SK-N-SH (cell line): ENCODE results near the gene TXLNA. TPM values are rescaled to one million over a fixed set of nuclear protein-coding genes. Genes with fewer than 3 reads are reported as not detected.

Source experiments
- CTCF ChIA-PET: fragments of 300-600, 350-600 bp; formaldehyde crosslinking; extraction: SDS; loops from one replicate; lab custom pipeline; 2021; lab: Yijun Ruan, JAX
- POLR2A ChIA-PET: fragments of 350-600 bp; sonication (Branson Sonifier 250); formaldehyde crosslinking; extraction: SDS; loops from one replicate; lab custom pipeline; 2020; ENCODE audit warnings: antibody characterized with exemption, inconsistent platforms; lab: Yijun Ruan, JAX
- DNase-seq: peaks from one replicate; pipeline ENCODE4 v3.0.0; 2012
- H2AFZ ChIP-seq: fragments of 200-600 bp; sonication (generic); 2 replicates; pipeline ENCODE4 v1.8.1; 2016; ENCODE audit warnings: antibody characterized with exemption, mild to moderate bottlenecking, low read depth
- H3F3A ChIP-seq: fragments of 200-600 bp; sonication (generic); replicated peaks from 2 replicates; pipeline ENCODE3; 2016; ENCODE audit warnings: antibody characterized with exemption, mild to moderate bottlenecking; ENCODE audit not compliant: insufficient read depth
- H3K27ac ChIP-seq, 2 experiments: fragments of 200-500 bp in 1 of 2; fragments of 200-600 bp in 1 of 2; sonication (Bioruptor generic) in 1 of 2; sonication (generic), shearing (Covaris generic) in 1 of 2; 2 replicates each; pipeline versions ENCODE4 v1.5.1 to v1.6.1; 2014 to 2016; ENCODE audit warnings: low read depth in 2 of 2, inconsistent platforms in 1 of 2, low read length in 1 of 2, mild to moderate bottlenecking in 1 of 2, mixed read lengths in 1 of 2
- H3K27me3 ChIP-seq: fragments of 200-600 bp; sonication (generic), shearing (Covaris generic); 2 replicates; pipeline ENCODE4 v1.6.1; 2016; ENCODE audit warnings: mixed run types; ENCODE audit not compliant: insufficient read depth
- H3K36me3 ChIP-seq, 2 experiments: fragments of 200-500 bp in 1 of 2; fragments of 200-600 bp in 1 of 2; sonication (Bioruptor generic) in 1 of 2; sonication (generic) in 1 of 2; replicated peaks in 1 of 2; 2 replicates each; pipeline versions ENCODE3 to v1.5.1; 2014 to 2016; ENCODE audit warnings: low read length in 1 of 2, mild to moderate bottlenecking in 1 of 2; ENCODE audit not compliant: insufficient read depth in 2 of 2, control insufficient read depth in 1 of 2
- H3K4me1 ChIP-seq, 2 experiments: fragments of 200-500 bp in 1 of 2; fragments of 200-600 bp in 1 of 2; sonication (Bioruptor generic) in 1 of 2; sonication (generic), shearing (Covaris generic) in 1 of 2; 2 replicates each; pipeline versions ENCODE4 v1.5.1 to v1.6.1; 2014 to 2016; ENCODE audit warnings: low read depth in 1 of 2, low read length in 1 of 2, mixed run types in 1 of 2; ENCODE audit not compliant: insufficient read depth in 2 of 2, control insufficient read depth in 1 of 2
- H3K4me2 ChIP-seq: fragments of 200-600 bp; sonication (generic), shearing (Covaris generic); 2 replicates; pipeline ENCODE4 v1.6.1; 2017; ENCODE audit warnings: mixed run types
- H3K4me3 ChIP-seq, 2 experiments: fragments of 200-500 bp in 1 of 2; fragments of 200-600 bp in 1 of 2; sonication (Bioruptor generic) in 1 of 2; sonication (generic), shearing (Covaris generic) in 1 of 2; 2 replicates each; pipeline versions ENCODE4 v1.5.1 to v1.8.1; 2014 to 2016; ENCODE audit warnings: low read depth in 2 of 2, inconsistent platforms in 1 of 2, low read length in 1 of 2, mild to moderate bottlenecking in 1 of 2, mixed read lengths in 1 of 2, moderate library complexity in 1 of 2
- H3K79me2 ChIP-seq: fragments of 200-600 bp; sonication (generic); 2 replicates; pipeline ENCODE4 v1.8.1; 2017; ENCODE audit warnings: mild to moderate bottlenecking; ENCODE audit not compliant: insufficient read depth
- H3K9ac ChIP-seq: fragments of 200-600 bp; sonication (generic); 2 replicates; pipeline ENCODE4 v1.6.1; 2017; ENCODE audit warnings: mixed run types
- H3K9me2 ChIP-seq: fragments of 200-600 bp; sonication (generic); 2 replicates; pipeline ENCODE4 v1.6.1; 2017; ENCODE audit warnings: mixed run types
- H3K9me3 ChIP-seq: fragments of 200-600 bp; sonication (generic); 2 replicates; pipeline ENCODE4 v1.6.1; 2017; ENCODE audit warnings: mixed run types, mild to moderate bottlenecking, moderate library complexity
- H4K20me1 ChIP-seq: fragments of 200-600 bp; sonication (generic); 2 replicates; pipeline ENCODE4 v1.6.1; 2017; ENCODE audit warnings: mild to moderate bottlenecking, mixed run types; ENCODE audit not compliant: insufficient read depth
- FOSL2 ChIP-seq: IDR thresholded peaks from 2 replicates; pipeline ENCODE4 v1.4.0; 2012; ENCODE audit warnings: low read depth, mild to moderate bottlenecking, moderate library complexity, borderline replicate concordance
- GABPA ChIP-seq: IDR thresholded peaks from 2 replicates; pipeline ENCODE4 v1.4.0; 2012; ENCODE audit warnings: low read depth, mild to moderate bottlenecking
- IRF3 ChIP-seq: fragments of 150-350 bp; IDR thresholded peaks from 2 replicates; pipeline ENCODE4 v1.6.1; 2016; ENCODE audit warnings: mild to moderate bottlenecking, low read depth, low read length
- MEF2A ChIP-seq: IDR thresholded peaks from 2 replicates; pipeline ENCODE4 v1.4.0; 2012; ENCODE audit warnings: low read depth, borderline replicate concordance
- NRF1 ChIP-seq: IDR thresholded peaks from 2 replicates; pipeline ENCODE4 v1.6.1; 2012; ENCODE audit warnings: low read depth, mild to moderate bottlenecking, low read length
- PBX3 ChIP-seq: IDR thresholded peaks from 2 replicates; pipeline ENCODE4; 2012
- POLR2AphosphoS5 ChIP-seq: IDR thresholded peaks from 2 replicates; pipeline ENCODE4 v1.6.1; 2012; ENCODE audit warnings: low read depth, low read length
- REST ChIP-seq: IDR thresholded peaks from 2 replicates; pipeline ENCODE4 v1.6.1; 2012; ENCODE audit warnings: mild to moderate bottlenecking, low read depth, low read length, moderate library complexity
- SIN3A ChIP-seq: IDR thresholded peaks from 2 replicates; pipeline ENCODE4 v1.6.1; 2012; ENCODE audit warnings: low read depth, mild to moderate bottlenecking, low read length, moderate library complexity, borderline replicate concordance
- TCF12 ChIP-seq: IDR thresholded peaks from 2 replicates; pipeline ENCODE4 v1.4.0; 2012
- USF2 ChIP-seq: fragments of 150-350 bp; IDR thresholded peaks from 2 replicates; pipeline ENCODE4 v1.6.1; 2017; ENCODE audit warnings: antibody characterized with exemption, low read length, low read depth, borderline replicate concordance
- WGBS: methylation state at CpG from one replicate; pipeline ENCODE4 v1.1.6; 2017; ENCODE audit warnings: low lambda C conversion rate; 5-methylcytosine and 5-hydroxymethylcytosine counted together
- polyA plus RNA-seq, 3 experiments: library from polyadenylated mRNA; depleted of rRNA; stranded (reverse); fragments of >200 nt; gene quantifications; 2 replicates each; pipeline ENCODE4 v1.2.3, GENCODE V29; 2012
- TF ChIP-seq, protein P1 (sequence below): IDR thresholded peaks from 2 replicates; pipeline ENCODE4 v1.4.0; 2012; ENCODE audit warnings: low read depth, borderline replicate concordance
- TF ChIP-seq, protein P2 (sequence below): fragments of 200-600 bp; sonication (generic); IDR thresholded peaks from 2 replicates; pipeline ENCODE4 v1.6.1; 2017; ENCODE audit warnings: antibody characterized with exemption, mild to moderate bottlenecking, moderate library complexity
- TF ChIP-seq, protein P3 (sequence below): IDR thresholded peaks from 2 replicates; pipeline ENCODE4 v1.4.0; 2012; ENCODE audit warnings: low read depth

Gene TXLNA
- polyA plus RNA-seq, 1 of the 3 experiments (the other 2 are of a cell fraction) = 26.4 TPM

DNA sequence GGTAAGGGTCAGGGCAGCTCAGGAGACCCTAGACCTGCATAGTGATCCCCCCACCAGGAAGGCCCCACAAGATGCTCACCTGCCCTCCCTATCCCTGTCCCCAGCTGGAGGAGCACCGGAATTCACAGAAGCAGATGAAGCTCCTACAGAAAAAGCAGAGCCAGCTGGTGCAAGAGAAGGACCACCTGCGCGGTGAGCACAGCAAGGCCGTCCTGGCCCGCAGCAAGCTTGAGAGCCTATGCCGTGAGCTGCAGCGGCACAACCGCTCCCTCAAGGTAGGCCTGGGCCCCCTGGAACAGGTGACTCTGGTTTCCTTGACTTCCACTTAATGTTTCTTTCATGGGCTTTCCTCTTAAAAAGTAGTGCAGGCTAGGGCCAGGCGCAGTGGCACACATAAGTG is 8.4 kb downstream of the TXLNA start:
- peaks cover 59% of the 10 kb centered on the region for H3K79me2 ChIP-seq
- no peaks in the 10 kb centered on the region for H3K27me3 ChIP-seq
- no peaks in the 10 kb centered on the region for H3F3A ChIP-seq
- H3K27ac ChIP-seq = no peak overlapping the region
- peaks cover 29% of the 10 kb centered on the region for H4K20me1 ChIP-seq
- WGBS = 92% methylated on average over 9 of the region's 9 CpGs
- ChIA-PET POLR2A (no interaction called here), CTCF (no interaction called here)
- H3K9me2 ChIP-seq = no peaks in the 10 kb centered on the region
- H3K4me2 ChIP-seq = no peak overlapping the region
- no peak overlapping the region for H2AFZ ChIP-seq
- TF ChIP-seq SIN3A = no peak
- TF ChIP-seq, protein P1, sequence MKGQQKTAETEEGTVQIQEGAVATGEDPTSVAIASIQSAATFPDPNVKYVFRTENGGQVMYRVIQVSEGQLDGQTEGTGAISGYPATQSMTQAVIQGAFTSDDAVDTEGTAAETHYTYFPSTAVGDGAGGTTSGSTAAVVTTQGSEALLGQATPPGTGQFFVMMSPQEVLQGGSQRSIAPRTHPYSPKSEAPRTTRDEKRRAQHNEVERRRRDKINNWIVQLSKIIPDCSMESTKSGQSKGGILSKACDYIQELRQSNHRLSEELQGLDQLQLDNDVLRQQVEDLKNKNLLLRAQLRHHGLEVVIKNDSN = no peak
- no peak for TF ChIP-seq IRF3
- no peak for TF ChIP-seq TCF12
- TF ChIP-seq, protein P2, sequence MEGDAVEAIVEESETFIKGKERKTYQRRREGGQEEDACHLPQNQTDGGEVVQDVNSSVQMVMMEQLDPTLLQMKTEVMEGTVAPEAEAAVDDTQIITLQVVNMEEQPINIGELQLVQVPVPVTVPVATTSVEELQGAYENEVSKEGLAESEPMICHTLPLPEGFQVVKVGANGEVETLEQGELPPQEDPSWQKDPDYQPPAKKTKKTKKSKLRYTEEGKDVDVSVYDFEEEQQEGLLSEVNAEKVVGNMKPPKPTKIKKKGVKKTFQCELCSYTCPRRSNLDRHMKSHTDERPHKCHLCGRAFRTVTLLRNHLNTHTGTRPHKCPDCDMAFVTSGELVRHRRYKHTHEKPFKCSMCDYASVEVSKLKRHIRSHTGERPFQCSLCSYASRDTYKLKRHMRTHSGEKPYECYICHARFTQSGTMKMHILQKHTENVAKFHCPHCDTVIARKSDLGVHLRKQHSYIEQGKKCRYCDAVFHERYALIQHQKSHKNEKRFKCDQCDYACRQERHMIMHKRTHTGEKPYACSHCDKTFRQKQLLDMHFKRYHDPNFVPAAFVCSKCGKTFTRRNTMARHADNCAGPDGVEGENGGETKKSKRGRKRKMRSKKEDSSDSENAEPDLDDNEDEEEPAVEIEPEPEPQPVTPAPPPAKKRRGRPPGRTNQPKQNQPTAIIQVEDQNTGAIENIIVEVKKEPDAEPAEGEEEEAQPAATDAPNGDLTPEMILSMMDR = no peak
- TF ChIP-seq PBX3 = no peak
- no peak for TF ChIP-seq POLR2AphosphoS5
- no peak for TF ChIP-seq GABPA
- no peak for TF ChIP-seq REST
- no peak for TF ChIP-seq USF2
- TF ChIP-seq NRF1 = no peak
- TF ChIP-seq MEF2A = no peak
- TF ChIP-seq, protein P3, sequence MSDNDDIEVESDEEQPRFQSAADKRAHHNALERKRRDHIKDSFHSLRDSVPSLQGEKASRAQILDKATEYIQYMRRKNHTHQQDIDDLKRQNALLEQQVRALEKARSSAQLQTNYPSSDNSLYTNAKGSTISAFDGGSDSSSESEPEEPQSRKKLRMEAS = no peak
- no peak for TF ChIP-seq FOSL2
- peaks cover 68 to 78% of the 10 kb centered on the region in 2 experiments for H3K36me3 ChIP-seq
- no peak for DNase-seq
- no peaks in the 10 kb centered on the region for H3K9me3 ChIP-seq
- H3K9ac ChIP-seq = no peak overlapping the region
- H3K4me3 ChIP-seq = no peak overlapping the region
- H3K4me1 ChIP-seq = peaks cover 4 to 5% of the 10 kb centered on the region in 2 experiments; a peak in 2 of 4 replicates
